HCEC 1CT (cell line): ENCODE results near the gene WNK4.
A peak's percentile ranks its signal among the peaks of the same experiment; 100 is the strongest.

Source experiments
- DNase-seq: peaks from one replicate; pipeline ENCODE4 v3.0.0-alpha.2; 2017

WNK4 gene

DNA sequence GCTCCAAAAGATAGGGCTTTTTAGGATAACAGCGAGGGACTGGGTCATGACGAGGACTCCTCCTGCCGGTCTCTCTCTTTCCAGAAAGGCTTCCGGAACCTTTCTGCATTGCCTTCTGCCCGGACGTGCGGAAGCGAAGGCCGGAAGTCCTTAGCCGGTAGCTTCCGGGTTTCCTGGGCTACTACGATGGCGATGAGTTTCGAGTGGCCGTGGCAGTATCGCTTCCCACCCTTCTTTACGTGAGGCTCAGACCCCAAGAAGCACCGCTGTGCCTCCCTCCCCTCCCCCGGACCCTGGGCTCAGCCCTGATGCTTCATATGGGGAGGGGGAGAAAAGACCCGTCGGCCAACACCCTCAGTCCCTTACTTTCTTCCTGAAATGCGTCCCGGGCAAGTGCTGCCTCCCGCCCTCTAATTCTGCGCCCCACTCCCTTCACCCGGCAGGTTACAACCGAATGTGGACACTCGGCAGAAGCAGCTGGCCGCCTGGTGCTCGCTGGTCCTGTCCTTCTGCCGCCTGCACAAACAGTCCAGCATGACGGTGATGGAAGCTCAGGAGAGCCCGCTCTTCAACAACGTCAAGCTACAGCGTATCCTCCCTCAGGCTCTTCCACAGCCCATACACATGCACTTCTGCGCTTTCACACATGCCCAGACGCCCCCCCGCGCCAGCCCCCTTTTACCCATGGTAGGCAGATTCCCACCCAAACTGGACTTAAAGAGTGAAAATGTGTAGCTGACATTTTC lies 6.9 kb upstream of the WNK4 start, which contains the start of gene VPS25:
TSS of gene VPS25 (plus strand) at position 160 of the 746 bp plus-strand sequence. CDS start at position 187, 27 bp downstream.
- DNase-seq, result peak; percentile 81

DNA sequence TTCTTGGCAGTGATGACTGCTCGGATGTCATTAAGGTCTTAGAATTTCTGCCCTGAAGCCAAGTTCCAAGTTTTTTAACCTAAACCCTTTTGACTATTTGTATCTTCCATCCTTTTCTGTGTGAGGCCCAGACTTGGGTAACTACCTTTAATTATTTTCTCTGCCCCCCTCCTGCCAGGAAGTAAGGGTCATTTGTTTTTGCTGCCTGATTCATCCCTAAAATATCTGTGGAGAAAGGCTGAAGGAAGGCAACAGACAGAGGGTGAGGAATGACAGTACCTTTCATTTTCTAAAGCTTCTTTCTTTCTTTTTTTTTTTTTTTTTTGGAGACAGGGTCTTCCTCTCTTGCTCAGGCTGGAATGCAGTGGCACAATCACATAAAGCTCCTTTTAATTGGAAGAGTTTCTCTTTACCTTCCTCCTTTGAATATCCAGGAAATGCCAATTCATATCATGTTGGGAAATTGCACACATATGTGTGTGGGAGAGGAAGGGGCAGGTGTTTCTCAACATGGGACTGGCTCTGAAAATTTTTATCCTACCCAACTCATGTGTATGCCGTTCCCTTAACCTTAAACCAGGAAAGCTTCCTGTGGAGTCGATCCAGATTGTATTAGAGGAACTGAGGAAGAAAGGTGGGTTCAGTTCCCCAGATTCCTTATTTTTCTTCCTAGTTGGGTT lies 6.2 kb upstream of the WNK4 start:
- peak; percentile 59 for DNase-seq

DNA sequence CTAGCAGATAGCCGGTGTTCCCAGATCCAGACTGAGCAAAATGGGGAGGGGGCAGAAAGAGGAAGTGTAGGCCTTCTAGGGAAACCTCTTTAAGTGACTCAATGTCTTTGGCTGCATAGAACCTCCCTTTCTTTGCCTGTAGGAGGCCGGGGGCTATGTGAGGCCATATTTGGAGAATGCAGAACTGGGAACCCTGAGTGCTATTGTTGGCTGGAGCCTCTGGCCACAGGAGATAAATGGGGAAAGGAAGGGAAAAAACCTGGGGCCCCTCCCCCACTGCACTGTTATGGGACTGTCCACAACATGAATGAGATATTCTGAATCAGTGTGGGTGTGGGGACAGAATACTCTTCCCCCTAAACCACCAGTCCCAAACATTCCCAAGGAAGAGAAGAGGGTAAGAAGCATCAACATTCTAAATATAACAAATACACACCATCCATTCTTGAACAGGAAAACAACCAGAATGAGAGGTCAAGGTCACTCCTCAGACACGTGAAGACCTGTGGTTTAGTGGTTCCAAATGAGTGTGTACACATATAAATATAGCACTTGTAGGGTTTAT lies 4.8 kb upstream of the WNK4 start:
- no peak for DNase-seq

DNA sequence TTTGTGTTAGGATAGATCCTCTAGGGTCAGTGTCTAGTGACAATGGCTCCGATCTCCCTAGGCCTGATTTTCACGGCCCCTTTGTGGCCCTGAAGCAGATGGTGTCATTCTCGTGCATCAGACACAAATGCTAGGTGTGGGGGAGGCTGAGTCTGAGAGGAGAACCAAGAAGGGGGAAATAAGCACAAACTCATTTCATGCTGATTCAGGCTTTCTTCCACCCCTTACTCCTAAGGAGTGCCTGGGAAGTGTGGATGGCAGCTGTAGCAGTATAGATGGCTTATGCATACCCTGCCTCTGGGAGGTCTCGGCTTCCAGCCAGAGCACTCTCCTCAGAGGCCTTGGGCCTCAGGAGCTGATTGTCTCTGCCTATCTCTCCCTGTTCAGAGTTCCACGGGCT lies 1.8 kb upstream of the WNK4 start:
- DNase-seq, result no peak

DNA sequence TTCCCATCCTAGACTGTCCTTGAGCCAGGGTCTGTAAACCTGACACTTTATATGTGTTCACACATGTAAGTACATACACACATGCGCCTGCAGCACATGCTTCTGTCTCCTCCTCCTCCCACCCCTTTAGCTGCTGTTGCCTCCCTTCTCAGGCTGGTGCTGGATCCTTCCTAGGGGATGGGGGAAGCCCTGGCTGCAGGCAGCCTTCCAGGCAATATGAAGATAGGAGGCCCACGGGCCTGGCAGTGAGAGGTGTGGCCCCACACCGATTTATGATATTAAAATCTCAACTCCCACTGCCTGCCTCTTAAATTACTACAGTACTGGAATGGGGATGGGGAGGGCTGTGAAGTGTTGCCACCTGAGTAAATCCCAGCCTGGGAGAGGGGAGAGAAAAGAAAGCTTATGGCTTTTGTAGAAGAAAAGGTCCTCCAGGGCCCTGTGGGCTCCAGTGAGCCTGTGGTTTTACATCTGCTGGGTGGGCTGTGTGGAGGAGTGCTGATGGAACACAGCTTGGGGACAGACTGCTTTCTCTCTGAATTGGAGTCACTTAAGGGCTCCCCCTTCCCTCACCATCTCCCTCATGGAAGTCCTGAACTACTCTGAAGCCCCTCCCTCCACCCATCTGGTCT lies 990 bp upstream of the WNK4 start:
- DNase-seq, result no peak

DNA sequence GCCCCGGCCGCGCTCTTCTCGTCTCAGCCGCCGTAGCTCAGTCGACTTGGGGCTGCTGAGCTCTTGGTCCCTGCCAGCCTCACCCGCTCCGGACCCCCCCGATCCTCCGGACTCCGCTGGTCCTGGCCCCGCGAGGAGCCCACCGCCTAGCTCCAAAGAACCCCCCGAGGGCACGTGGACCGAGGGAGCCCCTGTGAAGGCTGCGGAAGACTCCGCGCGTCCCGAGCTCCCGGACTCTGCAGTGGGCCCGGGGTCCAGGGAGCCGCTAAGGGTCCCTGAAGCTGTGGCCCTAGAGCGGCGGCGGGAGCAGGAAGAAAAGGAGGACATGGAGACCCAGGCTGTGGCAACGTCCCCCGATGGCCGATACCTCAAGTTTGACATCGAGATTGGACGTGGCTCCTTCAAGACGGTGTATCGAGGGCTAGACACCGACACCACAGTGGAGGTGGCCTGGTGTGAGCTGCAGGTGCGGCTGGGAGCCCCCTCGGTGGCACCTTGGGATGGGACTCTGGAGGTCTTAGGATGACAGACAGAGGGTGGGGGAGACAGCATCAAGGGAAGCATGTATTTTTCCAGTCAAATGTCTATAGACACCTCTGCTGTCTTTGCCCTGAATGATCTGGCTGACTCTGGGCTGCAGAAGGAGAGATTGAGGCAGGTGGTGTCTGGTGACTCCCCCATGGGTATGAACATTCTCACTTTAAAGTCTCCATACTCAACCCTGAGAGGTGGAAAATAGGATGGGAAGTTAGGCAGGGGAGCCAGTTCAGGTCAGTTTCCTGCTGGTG lies 635 bp downstream of the WNK4 start:
- DNase-seq, result no peak

DNA sequence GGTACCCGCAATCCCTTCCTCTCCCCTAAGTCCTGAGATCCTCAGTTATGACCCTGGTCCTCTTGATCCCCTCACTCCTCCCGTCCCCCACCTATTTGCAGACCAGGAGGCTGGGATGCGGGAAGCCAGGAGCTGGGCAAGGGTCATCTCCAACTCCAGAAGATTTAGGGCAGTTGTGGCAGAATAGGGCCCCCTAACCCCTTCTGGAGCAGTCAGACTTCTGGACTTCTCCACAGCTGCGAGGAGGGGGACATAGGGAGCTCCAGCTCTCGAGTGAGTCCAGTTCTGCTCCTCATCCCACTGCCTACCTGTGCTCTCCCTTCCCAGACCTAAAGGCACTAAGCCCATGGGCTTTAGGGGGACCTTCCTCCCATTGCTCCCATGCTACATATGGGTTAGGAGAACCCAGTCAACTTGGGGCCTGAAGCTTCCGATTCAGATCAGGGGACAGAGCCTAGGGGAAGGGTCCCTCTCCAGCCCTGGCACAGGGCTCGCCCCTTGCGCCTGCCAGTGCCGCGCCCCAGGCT lies 1.3 kb downstream of the WNK4 start:
- DNase-seq, result no peak

DNA sequence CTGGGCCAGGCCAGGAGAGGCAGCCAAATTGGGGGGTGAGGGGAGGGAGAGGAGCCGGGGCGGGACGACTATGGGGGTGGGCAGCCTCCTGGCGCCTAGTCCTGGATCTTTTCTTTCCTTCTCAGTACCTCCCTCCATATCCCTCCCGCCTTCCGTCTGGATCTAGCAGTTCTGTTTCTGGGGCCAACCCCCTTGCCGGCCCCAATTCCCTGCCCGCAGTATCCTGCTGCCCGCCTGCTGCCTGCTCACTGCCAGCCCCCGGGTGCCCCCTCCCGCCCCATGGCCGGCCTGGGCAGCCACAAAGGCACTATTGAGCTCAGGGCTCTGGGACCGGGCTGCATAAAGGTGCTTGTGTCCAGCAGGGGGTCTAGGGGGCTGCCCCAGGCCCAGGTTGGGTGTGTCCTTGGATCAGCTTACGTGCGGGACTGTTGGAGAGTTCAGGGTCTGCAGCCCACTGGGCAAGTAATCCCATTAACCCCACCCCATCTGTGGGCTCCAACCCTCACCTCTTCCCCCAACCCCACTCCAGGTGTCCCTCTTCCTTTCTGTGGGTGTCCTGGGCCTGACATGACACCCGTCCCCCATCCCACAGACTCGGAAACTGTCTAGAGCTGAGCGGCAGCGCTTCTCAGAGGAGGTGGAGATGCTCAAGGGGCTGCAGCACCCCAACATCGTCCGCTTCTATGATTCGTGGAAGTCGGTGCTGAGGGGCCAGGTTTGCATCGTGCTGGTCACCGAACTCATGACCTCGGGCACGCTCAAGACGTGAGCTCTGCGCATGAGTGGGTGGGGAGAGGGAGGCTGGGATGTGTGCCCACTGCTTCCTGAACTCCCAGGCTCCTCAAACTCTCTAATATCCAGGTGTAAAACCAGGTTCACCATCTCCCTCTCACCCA lies 2.0 kb downstream of the WNK4 start:
- no peak for DNase-seq

DNA sequence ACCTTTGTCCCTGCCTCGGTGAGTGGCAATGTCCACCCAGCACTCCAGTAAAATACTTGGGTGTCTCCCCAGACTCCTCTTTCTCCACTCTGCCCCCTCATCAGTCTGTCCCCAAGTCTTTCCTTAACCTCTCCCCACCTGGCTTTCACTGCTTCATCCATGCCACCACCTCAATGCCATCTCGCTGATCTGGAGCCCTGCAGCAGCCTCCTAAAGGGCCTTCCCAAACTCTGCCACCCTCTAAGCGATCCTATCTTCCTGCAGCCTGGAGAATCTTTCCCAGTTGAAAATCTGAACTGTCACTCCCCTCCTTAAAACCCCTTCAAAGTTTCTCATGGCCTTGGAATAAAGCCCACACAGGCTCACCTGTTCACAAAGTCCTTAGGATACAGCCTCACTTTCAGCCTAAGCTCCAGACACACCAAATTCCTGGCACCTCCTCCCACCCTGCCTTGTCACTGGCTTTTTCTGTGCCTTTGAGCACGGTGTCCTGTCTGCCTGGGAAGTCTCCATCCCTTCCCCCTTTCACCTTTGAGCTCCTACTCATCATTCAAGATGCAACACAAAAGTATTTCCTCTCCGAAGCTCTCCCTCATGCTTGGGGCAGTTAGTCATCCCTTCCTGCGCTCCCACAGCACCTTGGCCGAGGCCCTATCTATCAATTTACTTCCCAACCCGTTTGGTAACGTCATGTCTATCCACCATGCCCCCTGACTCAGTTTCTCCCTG lies 2.8 kb downstream of the WNK4 start:
- peak; percentile 85 for DNase-seq

DNA sequence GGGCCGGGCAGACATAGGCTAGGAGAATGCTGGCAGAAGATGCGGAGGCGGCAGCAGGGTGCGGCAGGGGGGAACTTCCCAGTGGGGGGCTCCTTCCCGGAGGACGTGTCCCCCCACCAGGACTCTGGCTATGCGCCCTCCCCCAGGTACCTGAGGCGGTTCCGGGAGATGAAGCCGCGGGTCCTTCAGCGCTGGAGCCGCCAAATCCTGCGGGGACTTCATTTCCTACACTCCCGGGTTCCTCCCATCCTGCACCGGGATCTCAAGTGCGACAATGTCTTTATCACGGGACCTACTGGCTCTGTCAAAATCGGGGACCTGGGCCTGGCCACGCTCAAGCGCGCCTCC lies 3.4 kb downstream of the WNK4 start:
- DNase-seq, result no peak

DNA sequence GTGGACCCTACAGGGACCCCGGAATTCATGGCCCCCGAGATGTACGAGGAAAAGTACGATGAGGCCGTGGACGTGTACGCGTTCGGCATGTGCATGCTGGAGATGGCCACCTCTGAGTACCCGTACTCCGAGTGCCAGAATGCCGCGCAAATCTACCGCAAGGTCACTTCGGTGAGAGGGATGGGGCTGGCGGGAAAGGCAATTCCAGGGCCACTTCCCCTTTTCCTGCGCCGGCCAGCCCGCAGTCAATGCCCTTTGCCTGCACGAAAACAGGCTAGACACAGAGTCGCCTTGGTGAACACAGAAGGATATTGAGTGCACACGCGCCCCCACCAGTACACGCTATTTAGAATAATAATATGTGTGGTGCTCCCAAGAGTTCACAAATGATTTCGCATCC lies 4.0 kb downstream of the WNK4 start:
- DNase-seq, result no peak

DNA sequence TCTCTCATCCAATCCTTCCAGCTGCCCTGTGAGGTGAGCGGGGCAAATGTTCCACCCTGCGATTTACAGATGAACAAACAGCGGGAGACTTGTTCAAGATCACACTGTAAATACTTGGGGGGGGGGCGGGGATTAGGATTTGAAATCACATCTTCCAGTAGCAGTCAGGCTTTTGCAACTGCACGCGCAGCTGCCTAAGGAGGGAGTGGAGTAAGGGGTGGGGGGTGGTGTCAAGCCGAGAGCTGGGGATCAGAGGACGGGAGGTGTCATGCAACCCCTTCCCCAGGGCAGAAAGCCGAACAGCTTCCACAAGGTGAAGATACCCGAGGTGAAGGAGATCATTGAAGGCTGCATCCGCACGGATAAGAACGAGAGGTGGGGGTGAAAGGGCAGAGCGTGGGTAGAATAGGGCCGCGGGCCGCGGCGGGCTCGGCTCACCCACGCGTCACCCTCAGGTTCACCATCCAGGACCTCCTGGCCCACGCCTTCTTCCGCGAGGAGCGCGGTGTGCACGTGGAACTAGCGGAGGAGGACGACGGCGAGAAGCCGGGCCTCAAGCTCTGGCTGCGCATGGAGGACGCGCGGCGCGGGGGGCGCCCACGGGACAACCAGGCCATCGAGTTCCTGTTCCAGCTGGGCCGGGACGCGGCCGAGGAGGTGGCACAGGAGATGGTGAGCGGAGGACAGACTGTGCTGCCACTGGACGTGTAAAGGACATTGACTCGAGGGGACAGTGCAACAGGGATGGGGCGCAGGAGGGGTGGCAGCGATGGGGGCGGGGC lies 4.6 kb downstream of the WNK4 start:
- DNase-seq, result no peak

DNA sequence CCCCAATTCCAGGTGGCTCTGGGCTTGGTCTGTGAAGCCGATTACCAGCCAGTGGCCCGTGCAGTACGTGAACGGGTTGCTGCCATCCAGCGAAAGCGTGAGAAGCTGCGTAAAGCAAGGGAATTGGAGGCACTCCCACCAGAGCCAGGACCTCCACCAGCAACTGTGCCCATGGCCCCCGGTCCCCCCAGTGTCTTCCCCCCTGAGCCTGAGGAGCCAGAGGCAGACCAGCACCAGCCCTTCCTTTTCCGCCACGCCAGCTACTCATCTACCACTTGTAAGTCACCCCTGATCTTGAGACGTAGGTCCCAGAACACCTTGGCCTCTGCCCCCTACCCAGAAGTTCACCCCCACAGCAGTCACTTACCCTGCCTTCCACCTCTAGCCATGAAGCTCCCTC lies 6.9 kb downstream of the WNK4 start:
- DNase-seq, result no peak

DNA sequence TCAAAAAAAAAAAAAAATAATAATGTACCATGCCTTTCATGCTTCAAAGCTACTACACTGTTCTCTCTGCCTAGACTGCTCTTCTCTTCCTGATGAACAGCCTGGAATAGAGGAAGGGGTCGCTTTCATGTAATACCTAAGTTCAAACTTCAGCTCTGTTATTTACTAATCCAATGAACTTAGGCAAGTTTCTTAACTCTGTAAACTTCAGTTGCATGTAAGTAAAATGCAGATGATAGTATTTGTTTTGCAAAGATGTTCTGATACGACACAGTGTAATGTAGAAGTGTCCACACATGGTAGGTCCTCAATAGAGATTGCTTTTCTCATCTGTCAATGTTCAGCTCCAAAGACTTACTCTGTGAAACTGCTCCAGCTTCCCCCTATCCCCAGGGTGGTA lies 11.5 kb downstream of the WNK4 start:
- DNase-seq, result no peak

DNA sequence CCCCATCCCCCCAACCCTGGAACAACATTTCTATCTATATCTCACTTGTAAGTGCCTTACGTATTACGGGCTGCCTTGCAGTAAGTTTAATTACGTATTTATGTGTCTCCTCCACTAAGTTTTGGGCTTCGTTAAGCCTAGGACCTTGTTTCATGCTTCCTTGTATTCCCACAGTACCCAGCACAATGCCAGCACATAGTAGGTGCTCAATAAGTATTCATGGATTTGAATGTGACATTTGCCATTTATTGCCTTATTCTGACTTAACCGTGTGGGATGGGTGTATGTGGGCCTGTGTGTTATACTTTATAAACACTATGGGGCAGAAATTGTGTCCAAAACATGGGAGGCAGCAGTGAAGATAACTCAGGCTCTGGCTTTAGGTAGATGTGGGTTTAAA lies 12.1 kb downstream of the WNK4 start:
- no peak for DNase-seq

DNA sequence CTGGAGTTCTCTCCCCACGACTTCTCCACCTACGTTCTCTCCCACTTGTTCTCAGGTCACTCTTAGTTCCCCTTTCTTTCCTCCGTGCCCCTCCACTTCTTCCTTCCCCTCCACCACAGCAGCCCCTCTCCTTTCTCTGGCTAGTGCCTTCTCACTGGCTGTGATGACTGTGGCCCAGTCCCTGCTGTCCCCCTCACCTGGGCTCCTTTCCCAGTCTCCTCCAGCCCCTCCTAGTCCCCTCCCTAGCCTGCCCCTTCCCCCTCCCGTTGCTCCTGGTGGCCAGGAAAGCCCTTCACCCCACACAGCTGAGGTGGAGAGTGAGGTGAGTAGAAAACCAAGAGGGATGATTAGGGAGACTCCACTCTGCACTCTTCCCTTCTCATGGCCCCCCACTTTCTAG lies 14.7 kb downstream of the WNK4 start:
- DNase-seq, result no peak

DNA sequence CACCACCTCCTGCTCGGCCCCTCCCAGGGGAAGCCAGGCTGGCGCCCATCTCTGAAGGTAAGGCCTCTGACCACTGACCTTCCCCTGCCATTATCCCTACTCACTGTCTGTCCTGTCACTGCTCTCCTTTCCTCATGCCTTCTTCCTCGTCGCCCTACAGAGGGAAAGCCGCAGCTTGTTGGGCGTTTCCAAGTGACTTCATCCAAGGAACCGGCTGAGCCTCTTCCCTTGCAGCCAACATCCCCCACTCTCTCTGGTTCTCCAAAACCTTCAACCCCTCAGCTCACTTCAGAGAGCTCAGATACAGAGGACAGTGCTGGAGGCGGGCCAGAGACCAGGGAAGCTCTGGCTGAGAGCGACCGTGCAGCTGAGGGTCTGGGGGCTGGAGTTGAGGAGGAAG lies 15.1 kb downstream of the WNK4 start:
- no peak for DNase-seq

DNA sequence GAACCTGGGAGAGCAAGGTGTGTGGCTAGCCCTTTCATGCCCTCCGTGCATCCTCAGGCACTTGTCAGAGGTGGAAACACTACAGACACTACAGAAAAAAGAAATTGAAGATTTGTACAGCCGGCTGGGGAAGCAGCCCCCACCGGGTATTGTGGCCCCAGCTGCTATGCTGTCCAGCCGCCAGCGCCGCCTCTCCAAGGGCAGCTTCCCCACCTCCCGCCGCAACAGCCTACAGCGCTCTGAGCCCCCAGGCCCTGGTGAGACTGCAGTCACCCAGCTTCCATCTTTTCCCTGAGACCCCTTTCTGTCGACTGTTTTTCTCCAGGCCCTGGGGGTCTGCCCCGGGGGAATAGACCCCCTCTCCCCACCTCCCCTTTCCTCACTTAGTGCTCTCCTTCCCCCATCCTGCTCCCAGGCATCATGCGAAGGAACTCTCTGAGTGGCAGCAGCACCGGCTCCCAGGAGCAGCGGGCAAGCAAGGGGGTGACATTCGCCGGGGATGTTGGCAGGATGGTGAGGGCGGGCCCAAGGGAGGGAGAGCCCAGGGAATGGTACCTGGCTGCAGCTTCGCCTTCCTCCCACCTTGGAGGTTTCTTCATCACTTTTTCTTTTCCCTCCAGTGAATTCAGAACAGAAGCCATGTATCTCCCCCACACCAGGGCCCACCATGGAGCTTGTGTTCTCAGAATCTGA lies 15.8 kb downstream of the WNK4 start:
- no peak for DNase-seq
